ENCODE data around the gene CERS1. TPM values are rescaled to one million over a fixed set of nuclear protein-coding genes. Genes with fewer than 3 reads are reported as not detected.

CERS1 gene
- total and polyA plus RNA-seq, 10 of the 15 experiments (the other 5 are each of a cell fraction or from before 2014, with no cell fraction given) = 0.19 TPM; not detected in 9

GRCh38 chr19:18913466-18913865, 17.5 kb upstream of the CERS1 start (continued):
- TF ChIP-seq BHLHE40 (IDR thresholded peaks at IDR 0.05; ENCODE audit: borderline replicate concordance in 1 of 2, low read depth in 2 of 2, low read length in 1 of 2) = no peak
- no peak for TF ChIP-seq SREBF1 (IDR thresholded peaks at IDR 0.05; ENCODE audit: low read length)
- no peak for TF ChIP-seq NR2C2 (IDR thresholded peaks at IDR 0.05; ENCODE audit: borderline replicate concordance, control insufficient read depth, insufficient read length, low read depth)

- WGBS (ENCODE audit: insufficient coverage, insufficient replicate concordance, low lambda C conversion rate, missing lambda C conversion rate) = 98% methylated on average over 14 of the region's 14 CpGs
- no TSS peak for BruUV-seq (replicated peaks)
- POLR2A ChIA-PET = no interaction called here
- Histone ChIP-seq H3K4me2 (ENCODE audit: control insufficient read depth, insufficient read depth) (no peak overlapping the region), H3K27me3 (replicated peaks in 1 of 2; ENCODE audit: control insufficient read depth in 2 of 2, insufficient read depth in 2 of 2, low read length in 1 of 2) (no peaks in the 10 kb centered on the region), H3K27ac (ENCODE audit: control insufficient read depth, insufficient read depth) (no peak overlapping the region), H3K36me3 (ENCODE audit: control insufficient read depth in 2 of 2, insufficient read depth in 2 of 2, low read length in 1 of 2) (peaks cover 11 to 12% of the 10 kb centered on the region in 2 experiments), H3K9me3 (replicated peaks; ENCODE audit: control insufficient read depth, insufficient read depth, low read length) (no peaks in the 10 kb centered on the region; the same call in 2 of the 3 replicates), H4K20me1 (ENCODE audit: control insufficient read depth, insufficient read depth) (peaks cover 3% of the 10 kb centered on the region; the same call in 1 of the 2 replicates), H3K9ac (ENCODE audit: control insufficient read depth, insufficient read depth, low read length) (no peak overlapping the region), H3K4me3 (no peak overlapping the region), H2AFZ (ENCODE audit: control insufficient read depth, low read depth, low read length) (no peak overlapping the region), H3K4me1 (ENCODE audit: control insufficient read depth, insufficient read depth, low read length) (no peaks in the 10 kb centered on the region; the same call in 1 of the 2 replicates), H3K79me2 (ENCODE audit: control insufficient read depth, insufficient read depth, low read length) (peaks cover 25% of the 10 kb centered on the region)
- CTCF ChIA-PET = no interaction called here
- RAD21 ChIA-PET (ENCODE audit: unreplicated experiment) = no interaction called here
- ATAC-seq = no peak
- TF ChIP-seq EGR1 (IDR thresholded peaks at IDR 0.05; ENCODE audit: borderline replicate concordance in 1 of 2, low read depth in 2 of 2, low read length in 2 of 2) (no peak), SP1 (IDR thresholded peaks at IDR 0.05; ENCODE audit: low read depth, low read length) (no peak), CBX3 (IDR thresholded peaks at IDR 0.05; ENCODE audit: borderline replicate concordance, low read depth) (no peak), IRF5 (IDR thresholded peaks at IDR 0.05; ENCODE audit: borderline replicate concordance) (no peak), STAT1 (conservative IDR thresholded peaks at IDR 0.05) (no peak), MEF2A (IDR thresholded peaks at IDR 0.05; ENCODE audit: insufficient read depth, low read depth, low read length) (no peak), REST (IDR thresholded peaks at IDR 0.05; ENCODE audit: low read depth, low read length) (no peak)
- FAIRE-seq = no peak
- SMC1A ChIA-PET (ENCODE audit: uncharacterized antibody, unreplicated experiment) = no interaction called here
- no peak for DNase-seq (ENCODE audit: low read depth, low spot score)
- intact Hi-C loops (cut with micrococcal nuclease; ENCODE audit: unreplicated experiment) = no loop called here
- in situ Hi-C loops (cut with MboI) = no loop called here
These were observed 17.0 kb upstream of the CERS1 start for GRCh38 chr19:18912933-18913332.
